H1 (cell line): ENCODE data around the gene RBM47. TPM values are rescaled to one million over a fixed set of nuclear protein-coding genes. Genes with fewer than 3 reads are reported as not detected.
A peak's percentile ranks its signal among the peaks of the same experiment; 100 is the strongest.

ENCODE experiments used
- CTCF ChIA-PET: fragments of 300-600 bp; sonication (Branson Sonifier 250); formaldehyde crosslinking; loops from one replicate; lab custom pipeline; 2021; ENCODE audit not compliant: partially characterized antibody; lab: Charles Lee
- POLR2A ChIA-PET: fragments of 300-600 bp; sonication (Branson Sonifier 250); formaldehyde crosslinking; loops from one replicate; lab custom pipeline; 2021; ENCODE audit warnings: inconsistent platforms; ENCODE audit not compliant: partially characterized antibody; lab: Charles Lee
- DNase-seq, 2 experiments: peaks; one replicate each; pipeline versions ENCODE4 v3.0.0 to v3.0.0-alpha.2; 2010 to 2022; ENCODE audit warnings: low spot score in 2 of 2, low read depth in 1 of 2, mixed read lengths in 1 of 2
- FAIRE-seq: peaks from 2 replicates; lab custom pipeline; 2011; peaks lifted over from hg19 to GRCh38; lab: Jason Lieb, UNC
- H2AFZ ChIP-seq: 2 replicates; pipeline ENCODE4 v1.8.1; 2012; ENCODE audit warnings: low read length, inconsistent platforms
- H2AK5ac ChIP-seq: 2 replicates; pipeline ENCODE4 v1.6.1; 2013; ENCODE audit warnings: low read depth, low read length
- H2BK120ac ChIP-seq: replicated peaks from 2 replicates; pipeline ENCODE3; 2013; ENCODE audit warnings: low read depth, low read length, inconsistent platforms
- H2BK12ac ChIP-seq: 2 replicates; pipeline ENCODE4 v1.6.1; 2013; ENCODE audit warnings: low read depth, low read length
- H2BK15ac ChIP-seq: 2 replicates; pipeline ENCODE4 v1.6.1; 2013; ENCODE audit warnings: low read length
- H2BK20ac ChIP-seq: 2 replicates; pipeline ENCODE4 v1.6.1; 2013; ENCODE audit warnings: low read length
- H2BK5ac ChIP-seq: 2 replicates; pipeline ENCODE4 v1.6.1; 2013; ENCODE audit warnings: low read depth, low read length
- H3K14ac ChIP-seq: 2 replicates; pipeline ENCODE4 v1.6.1; 2013; ENCODE audit warnings: inconsistent platforms; ENCODE audit not compliant: insufficient read length
- H3K18ac ChIP-seq: 2 replicates; pipeline ENCODE4 v1.6.1; 2013; ENCODE audit warnings: low read length; ENCODE audit errors: extremely low read depth
- H3K23ac ChIP-seq: 2 replicates; pipeline ENCODE4 v1.6.1; 2013; ENCODE audit warnings: inconsistent platforms; ENCODE audit not compliant: insufficient read length
- H3K23me2 ChIP-seq: 2 replicates; pipeline ENCODE4 v1.6.1; 2013; ENCODE audit warnings: low read depth, low read length
- H3K27ac ChIP-seq: 2 replicates; pipeline ENCODE4 v1.6.1; 2011; ENCODE audit warnings: low read depth, low read length, inconsistent platforms
- H3K27me3 ChIP-seq, 4 experiments: replicated peaks in 1 of 4; 1 replicate in 1 of 4; 2 replicates in 3 of 4; pipeline versions ENCODE4 v1.6.1 to v1.8.1; 2011 to 2013; ENCODE audit warnings: low read length in 3 of 4, mild to moderate bottlenecking in 3 of 4, inconsistent platforms in 2 of 4, mixed read lengths in 2 of 4, moderate library complexity in 1 of 4; ENCODE audit not compliant: control insufficient read depth in 3 of 4, insufficient read depth in 3 of 4; ENCODE audit errors: extremely low read depth in 1 of 4
- H3K36me3 ChIP-seq, 4 experiments: 2 replicates each; pipeline versions ENCODE4 v1.6.1 to v1.8.1; 2011 to 2013; ENCODE audit warnings: mild to moderate bottlenecking in 4 of 4, low read length in 3 of 4, moderate library complexity in 2 of 4, control low read depth in 1 of 4, inconsistent platforms in 1 of 4; ENCODE audit not compliant: insufficient read depth in 4 of 4, control insufficient read depth in 2 of 4
- H3K4ac ChIP-seq: replicated peaks from 2 replicates; pipeline ENCODE3; 2013; ENCODE audit warnings: low read length, low read depth, mixed read lengths, inconsistent platforms; ENCODE audit not compliant: insufficient read length
- H3K4me1 ChIP-seq, 4 experiments: replicated peaks in 1 of 4; 1 replicate in 1 of 4; 2 replicates in 3 of 4; pipeline versions ENCODE4 v1.6.1 to v1.8.1; 2011 to 2013; ENCODE audit warnings: low read length in 3 of 4, inconsistent platforms in 2 of 4, mixed read lengths in 1 of 4; ENCODE audit not compliant: insufficient read depth in 4 of 4, control insufficient read depth in 3 of 4
- H3K4me2 ChIP-seq, 2 experiments: 2 replicates each; pipeline versions ENCODE4 v1.6.1 to v1.8.1; 2011 to 2013; ENCODE audit warnings: low read depth in 2 of 2, low read length in 2 of 2, control low read depth in 1 of 2, inconsistent platforms in 1 of 2, mild to moderate bottlenecking in 1 of 2; ENCODE audit not compliant: insufficient read depth in 1 of 2
- H3K4me3 ChIP-seq, 4 experiments: fragments of 200-600, 300-600 bp in 1 of 4; sonication (generic), shearing (Covaris generic), sonication (Bioruptor Twin) in 1 of 4; 2 replicates each; pipeline versions ENCODE4 v1.5.1 to v1.8.1; 2011 to 2016; ENCODE audit warnings: low read length in 4 of 4, low read depth in 3 of 4, control low read depth in 2 of 4, inconsistent platforms in 2 of 4, mild to moderate bottlenecking in 2 of 4, mixed read lengths in 1 of 4, moderate library complexity in 1 of 4; ENCODE audit not compliant: insufficient read depth in 2 of 4; ENCODE audit errors: extremely low read depth in 1 of 4
- H3K56ac ChIP-seq: replicated peaks from 2 replicates; pipeline ENCODE3; 2013; ENCODE audit warnings: low read depth, mild to moderate bottlenecking, mixed read lengths, low read length, inconsistent platforms; ENCODE audit not compliant: insufficient read length
- H3K79me1 ChIP-seq: 2 replicates; pipeline ENCODE4 v1.6.1; 2013; ENCODE audit warnings: low read depth, low read length, control low read depth
- H3K79me2 ChIP-seq, 2 experiments: 2 replicates each; pipeline versions ENCODE4 v1.6.1 to v1.8.1; 2012 to 2013; ENCODE audit warnings: low read length in 2 of 2, mild to moderate bottlenecking in 2 of 2, inconsistent platforms in 1 of 2; ENCODE audit not compliant: insufficient read depth in 2 of 2, control insufficient read depth in 1 of 2
- H3K9ac ChIP-seq, 4 experiments: replicated peaks in 1 of 4; 1 replicate in 1 of 4; 2 replicates in 3 of 4; pipeline versions ENCODE4 v1.6.1 to v1.8.1; 2011 to 2013; ENCODE audit warnings: low read depth in 3 of 4, low read length in 3 of 4, control low read depth in 2 of 4, mild to moderate bottlenecking in 2 of 4, moderate library complexity in 2 of 4, inconsistent platforms in 1 of 4; ENCODE audit errors: extremely low read depth in 1 of 4
- H3K9me3 ChIP-seq, 2 experiments: 2 replicates each; pipeline versions ENCODE4 v1.6.1 to v1.8.1; 2012 to 2013; ENCODE audit warnings: mild to moderate bottlenecking in 2 of 2, moderate library complexity in 2 of 2, control low read depth in 1 of 2, inconsistent platforms in 1 of 2, low read depth in 1 of 2, low read length in 1 of 2, mixed read lengths in 1 of 2; ENCODE audit not compliant: insufficient read depth in 2 of 2
- H4K20me1 ChIP-seq, 2 experiments: replicated peaks in 1 of 2; 2 replicates each; pipeline versions ENCODE3 to v1.8.1; 2011 to 2013; ENCODE audit warnings: inconsistent platforms in 2 of 2, low read length in 2 of 2, mild to moderate bottlenecking in 1 of 2; ENCODE audit not compliant: insufficient read depth in 2 of 2, control insufficient read depth in 1 of 2
- H4K5ac ChIP-seq: 2 replicates; pipeline ENCODE4 v1.6.1; 2013; ENCODE audit warnings: low read length, low read depth, mixed read lengths, inconsistent platforms; ENCODE audit not compliant: insufficient read length
- H4K8ac ChIP-seq: 2 replicates; pipeline ENCODE4 v1.8.0; 2013; ENCODE audit warnings: mild to moderate bottlenecking, moderate library complexity, low read length, inconsistent platforms; ENCODE audit not compliant: insufficient read depth; ENCODE audit errors: extremely low read depth
- H4K91ac ChIP-seq: replicated peaks from 2 replicates; pipeline ENCODE3; 2013; ENCODE audit warnings: low read length, mixed read lengths, inconsistent platforms; ENCODE audit not compliant: insufficient read length
- CEBPB ChIP-seq: IDR thresholded peaks from 2 replicates; pipeline ENCODE4 v1.6.1; 2012; ENCODE audit warnings: low read depth, low read length
- EZH2 ChIP-seq: fragments of 200-600 bp; sonication (generic); IDR thresholded peaks from 2 replicates; pipeline ENCODE4 v1.7.1; 2012; ENCODE audit warnings: low read depth, mild to moderate bottlenecking, moderate library complexity, low read length, inconsistent platforms; ENCODE audit not compliant: severe bottlenecking
- HDAC2 ChIP-seq, 2 experiments: fragments of 300-600 bp in 1 of 2; sonication (generic) in 1 of 2; IDR thresholded peaks; 2 replicates each; pipeline ENCODE4 v1.6.1; 2011 to 2012; ENCODE audit warnings: low read depth in 2 of 2, low read length in 2 of 2, mild to moderate bottlenecking in 2 of 2, moderate library complexity in 2 of 2, borderline replicate concordance in 1 of 2, inconsistent platforms in 1 of 2
- RAD21 ChIP-seq, 2 experiments: IDR thresholded peaks in 1 of 2; conservative IDR thresholded peaks in 1 of 2; 2 replicates each; pipeline ENCODE4 v1.6.1; 2011; ENCODE audit warnings: low read depth in 2 of 2, low read length in 2 of 2, improper control_type of control experiment in 1 of 2, inconsistent platforms in 1 of 2, mild to moderate bottlenecking in 1 of 2, moderate library complexity in 1 of 2
- SAP30 ChIP-seq: fragments of 300-600 bp; sonication (generic); IDR thresholded peaks from 2 replicates; pipeline ENCODE4 v1.7.1; 2012; ENCODE audit warnings: low read length, moderate library complexity, mild to moderate bottlenecking, inconsistent platforms; ENCODE audit not compliant: insufficient read depth, insufficient replicate concordance
- WGBS, 2 experiments: shearing (Covaris generic) in 1 of 2; methylation state at CpG; one replicate each; pipeline versions ENCODE4 v1.1.6 to v1.1.7; 2013 to 2015; ENCODE audit warnings: low lambda C conversion rate in 2 of 2, mixed read lengths in 2 of 2, inconsistent platforms in 1 of 2, low coverage in 1 of 2, missing lambda C conversion rate in 1 of 2; ENCODE audit not compliant: insufficient replicate concordance in 2 of 2, insufficient coverage in 1 of 2, insufficient read length in 1 of 2; ENCODE audit errors: extremely low coverage in 1 of 2, missing lambda C conversion rate in 1 of 2; 5-methylcytosine and 5-hydroxymethylcytosine counted together
- polyA plus RNA-seq, 7 experiments: library from polyadenylated mRNA; depleted of rRNA in 3 of 7; stranded (reverse) in 5 of 7; unstranded in 2 of 7; fragments of >200 nt in 5 of 7; fragments of 200-250 nt in 2 of 7; gene quantifications; 1 replicate in 5 of 7; 2 replicates in 1 of 7; 4 replicates in 1 of 7; pipeline versions ENCODE4 v1.2.1 to v1.2.3, GENCODE V29; 2011 to 2013; ENCODE audit warnings: missing spikeins in 2 of 7, mixed read lengths in 2 of 7
- total RNA-seq: library from RNA; stranded (reverse); fragmentation: NEBNext Ultra II Directional; extraction: Animal tissue kit (Norgen Biotek cat#: 25700); gene quantifications from 2 replicates; pipeline ENCODE4 v1.2.1, GENCODE V29; 2021
- TF ChIP-seq, protein P1 (sequence below): IDR thresholded peaks from 2 replicates; pipeline ENCODE4 v1.6.1; 2011; ENCODE audit warnings: low read length, improper control_type of control experiment

RBM47 gene
- total and polyA plus RNA-seq, 2 of the 8 experiments (the other 6 are each of a cell fraction or from before 2014, with no cell fraction given): 42.8 to 78.9 TPM

DNA sequence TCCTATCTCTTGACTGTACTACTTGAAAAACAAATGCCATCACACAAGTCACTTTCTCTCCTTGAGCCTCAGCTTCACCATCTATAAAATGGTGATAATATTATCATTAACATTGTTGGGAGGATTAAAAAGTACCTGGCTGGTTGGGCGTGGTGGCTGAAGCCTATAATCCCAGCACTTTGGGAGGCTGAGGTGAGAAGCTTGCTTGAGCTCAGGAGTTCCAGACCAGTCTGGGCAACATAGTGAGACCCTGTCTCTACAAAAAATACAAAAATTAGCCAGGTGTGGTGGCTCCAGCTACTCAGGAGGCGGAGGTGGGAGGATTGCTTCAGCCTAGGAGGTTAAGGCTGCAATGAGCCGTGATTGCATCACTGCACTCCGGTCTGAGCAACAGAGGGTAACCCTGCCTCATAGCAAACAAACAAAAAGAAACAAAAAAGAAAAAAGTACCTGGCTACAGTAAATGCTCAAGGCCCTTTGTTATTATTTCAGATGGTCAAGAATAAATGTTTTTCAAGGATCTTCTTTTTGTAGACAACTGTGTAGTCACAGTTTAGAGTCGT is 174.2 kb downstream of the RBM47 start:
- no peaks in the 10 kb centered on the region for H3K23me2 ChIP-seq
- no peak overlapping the region for H3K4me2 ChIP-seq
- H2BK5ac ChIP-seq: no peak overlapping the region
- H3K27ac ChIP-seq: no peak overlapping the region
- peaks cover 0 to 2% (median 0%) of the 10 kb centered on the region in 4 experiments; a peak in 1 of 8 replicates for H3K36me3 ChIP-seq
- CTCF ChIA-PET: interaction anchor here (1.5 kb wide), 1 partner anchor 263 kb away, joined by 4 read pairs; no protein-coding TSS in a partner anchor
- no peaks in the 10 kb centered on the region for H3K9me3 ChIP-seq
- H3K23ac ChIP-seq: no peak overlapping the region
- no peak for FAIRE-seq
- no peaks in the 10 kb centered on the region for H3K27me3 ChIP-seq
- peaks cover 0 to 14% of the 10 kb centered on the region in 2 experiments; a peak in 1 of 4 replicates for H3K79me2 ChIP-seq
- H3K9ac ChIP-seq: no peak overlapping the region
- 87% methylated on average over 5 of the region's 5 CpGs; no CpG with 5 or more reads in 1 of the 2 experiments for WGBS, 2 experiments
- no peak overlapping the region for H2AFZ ChIP-seq
- H4K8ac ChIP-seq: no peak overlapping the region
- H3K14ac ChIP-seq: no peak overlapping the region
- no peak overlapping the region for H4K5ac ChIP-seq
- no peak overlapping the region for H3K18ac ChIP-seq
- no peak overlapping the region for H3K56ac ChIP-seq
- peaks cover 0 to 3% (median 2%) of the 10 kb centered on the region in 4 experiments; a peak in 2 of 7 replicates for H3K4me1 ChIP-seq
- H2AK5ac ChIP-seq: no peak overlapping the region
- DNase-seq: no peak
- H4K91ac ChIP-seq: no peak overlapping the region
- no peak overlapping the region for H2BK20ac ChIP-seq
- no peaks in the 10 kb centered on the region for H4K20me1 ChIP-seq
- no peaks in the 10 kb centered on the region for H3K79me1 ChIP-seq
- TF ChIP-seq RAD21 (IDR thresholded peaks at IDR 0.05 in 1 of 2, conservative IDR thresholded peaks at IDR 0.05 in 1 of 2; ENCODE audit: low read depth in 2 of 2, low read length in 2 of 2) (no peak), SAP30 (no peak), CEBPB (peak; percentile 76), EZH2 (no peak), HDAC2 (IDR thresholded peaks at IDR 0.05; ENCODE audit: borderline replicate concordance in 1 of 2, low read depth in 2 of 2, low read length in 2 of 2) (no peak)
- TF ChIP-seq, protein P1, sequence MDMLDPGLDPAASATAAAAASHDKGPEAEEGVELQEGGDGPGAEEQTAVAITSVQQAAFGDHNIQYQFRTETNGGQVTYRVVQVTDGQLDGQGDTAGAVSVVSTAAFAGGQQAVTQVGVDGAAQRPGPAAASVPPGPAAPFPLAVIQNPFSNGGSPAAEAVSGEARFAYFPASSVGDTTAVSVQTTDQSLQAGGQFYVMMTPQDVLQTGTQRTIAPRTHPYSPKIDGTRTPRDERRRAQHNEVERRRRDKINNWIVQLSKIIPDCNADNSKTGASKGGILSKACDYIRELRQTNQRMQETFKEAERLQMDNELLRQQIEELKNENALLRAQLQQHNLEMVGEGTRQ: no peak
- H3K4ac ChIP-seq: no peak overlapping the region
- no peak overlapping the region for H2BK12ac ChIP-seq
- POLR2A ChIA-PET: interaction anchor here (1.4 kb wide), 1 partner anchor 11 kb away, joined by 5 read pairs; no protein-coding TSS in a partner anchor
- no peak overlapping the region for H2BK15ac ChIP-seq
- H3K4me3 ChIP-seq: no peak overlapping the region
- no peak overlapping the region for H2BK120ac ChIP-seq
